NCI-H1105 (cell line): ENCODE measurements around the gene CXXC5.
"Not testable (repeated sequence)": the region's sequence is repeated elsewhere in the genome, so short reads cannot be mapped to it uniquely, and the experiment has no call there.

ENCODE experiments used
- DNase-seq: peaks from one replicate; lab custom pipeline; 2025; lab: John Stamatoyannopoulos, UW

CXXC5 gene

DNA sequence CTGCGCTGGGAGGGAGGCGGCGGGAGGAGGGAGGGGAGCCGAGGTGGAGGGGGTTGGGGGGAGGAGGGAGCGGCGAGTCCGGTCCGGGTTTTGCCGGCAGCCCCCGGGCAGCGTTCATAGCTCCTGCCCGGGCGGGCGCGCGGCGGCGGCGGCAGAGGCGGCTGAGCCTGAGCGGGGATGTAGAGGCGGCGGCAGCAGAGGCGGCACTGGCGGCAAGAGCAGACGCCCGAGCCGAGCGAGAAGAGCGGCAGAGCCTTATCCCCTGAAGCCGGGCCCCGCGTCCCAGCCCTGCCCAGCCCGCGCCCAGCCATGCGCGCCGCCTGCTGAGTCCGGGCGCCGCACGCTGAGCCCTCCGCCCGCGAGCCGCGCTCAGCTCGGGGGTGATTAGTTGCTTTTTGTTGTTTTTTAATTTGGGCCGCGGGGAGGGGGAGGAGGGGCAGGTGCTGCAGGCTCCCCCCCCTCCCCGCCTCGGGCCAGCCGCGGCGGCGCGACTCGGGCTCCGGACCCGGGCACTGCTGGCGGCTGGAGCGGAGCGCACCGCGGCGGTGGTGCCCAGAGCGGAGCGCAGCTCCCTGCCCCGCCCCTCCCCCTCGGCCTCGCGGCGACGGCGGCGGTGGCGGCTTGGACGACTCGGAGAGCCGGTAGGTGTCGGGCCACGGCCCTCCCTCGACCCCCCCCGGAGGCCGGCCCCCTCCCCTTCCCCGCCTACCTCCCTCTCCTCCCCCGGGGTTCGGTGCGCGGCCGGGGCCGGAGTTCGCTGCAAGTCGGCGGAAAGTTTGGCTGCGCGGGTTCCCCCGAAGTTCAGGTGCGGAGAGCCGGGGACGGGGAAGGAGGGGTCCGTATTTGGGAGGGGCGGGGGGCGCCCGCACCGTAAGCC lies at the start of gene CXXC5:
CXXC5 (plus strand) TSS at position 145 of the 877 bp plus-strand sequence. CDS start 32,175 bp downstream, outside the sequence.
- peak; percentile 47 for DNase-seq

DNA sequence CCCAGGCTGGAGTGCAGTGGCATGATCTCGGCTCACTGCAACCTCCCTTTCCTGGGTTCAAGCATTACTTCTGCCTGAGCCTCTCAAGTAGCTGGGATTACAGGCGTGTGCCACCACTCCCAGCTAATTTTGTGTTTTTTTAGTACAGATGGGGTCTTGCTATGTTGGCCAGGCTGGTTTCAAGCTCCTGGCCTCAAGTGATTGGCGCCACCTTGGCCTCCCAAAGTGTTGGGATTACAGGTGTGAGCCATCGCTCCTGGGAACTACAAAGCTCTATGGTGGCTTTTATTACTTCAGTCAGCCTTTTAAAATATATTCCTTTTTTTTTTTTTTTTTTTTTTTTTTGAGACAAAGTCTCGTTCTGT lies 49.6 kb upstream of the CXXC5 start:
- not testable (repeated sequence) for DNase-seq

DNA sequence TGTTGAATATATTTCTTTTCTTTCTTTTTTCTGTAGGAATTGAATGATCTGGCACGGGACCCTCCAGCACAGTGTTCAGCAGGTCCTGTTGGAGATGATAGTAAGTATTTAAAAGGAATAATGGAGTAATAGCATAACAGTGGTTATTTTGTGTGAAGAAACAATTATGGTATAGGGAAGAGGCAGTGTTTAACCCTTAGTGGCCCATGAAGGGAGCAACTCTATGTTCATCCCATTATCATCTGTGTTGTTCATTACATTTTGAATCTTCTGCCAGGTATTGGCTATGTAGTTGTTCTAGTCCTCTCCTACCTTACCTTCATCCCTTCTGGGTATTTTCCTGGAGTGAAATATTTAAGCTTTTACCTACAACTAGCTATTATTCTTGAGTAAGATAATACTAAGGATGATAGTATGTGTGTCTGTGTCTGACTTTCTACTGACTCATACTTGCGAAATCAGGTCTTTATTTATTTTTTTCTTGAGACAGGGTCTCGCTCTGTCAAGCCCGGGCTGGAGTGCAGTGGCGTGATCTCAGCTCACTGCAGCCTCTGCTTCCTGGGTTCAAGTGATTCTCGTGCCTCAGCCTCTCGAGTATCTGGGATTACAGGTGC lies 47.7 kb upstream of the CXXC5 start:
- DNase-seq, result no peak

DNA sequence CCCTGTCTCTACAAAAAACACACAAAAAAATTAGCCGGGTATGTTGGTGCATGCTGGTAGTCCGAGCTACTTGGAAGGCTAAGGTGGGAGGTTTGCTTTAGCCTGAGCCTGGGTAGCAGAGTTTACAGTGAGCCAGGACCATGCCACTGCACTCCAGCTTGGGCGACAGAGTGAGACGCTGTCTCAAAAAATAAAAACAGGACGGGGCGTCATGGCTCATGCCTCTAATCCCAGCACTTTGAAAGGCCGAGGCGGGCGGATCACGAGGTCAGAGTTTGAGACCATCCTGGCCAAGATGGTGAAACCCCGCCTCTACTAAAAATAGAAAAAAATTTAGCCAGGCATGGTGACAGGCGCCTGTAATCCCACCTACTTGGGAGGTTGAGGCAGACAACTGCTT lies 46.7 kb upstream of the CXXC5 start:
- no peak for DNase-seq

DNA sequence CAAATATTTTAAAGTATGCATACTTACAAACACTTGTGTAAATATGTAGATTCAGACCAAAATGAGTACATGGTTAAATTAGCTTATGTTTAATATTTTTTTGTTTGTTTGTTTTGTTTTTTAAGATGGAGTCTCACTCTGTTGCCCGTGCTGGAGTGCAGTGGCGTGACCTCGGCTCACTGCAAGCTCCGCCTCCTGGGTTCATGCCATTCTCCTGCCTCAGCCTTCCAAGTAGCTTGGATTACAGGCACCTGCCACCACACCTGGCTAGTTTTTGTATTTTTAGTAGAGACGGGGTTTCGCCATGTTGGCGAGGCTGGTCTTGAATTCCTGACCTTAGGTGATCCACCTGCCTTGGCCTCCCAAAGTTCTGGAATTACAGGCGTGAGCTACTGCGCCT lies 46.2 kb upstream of the CXXC5 start:
- not testable (repeated sequence) for DNase-seq

DNA sequence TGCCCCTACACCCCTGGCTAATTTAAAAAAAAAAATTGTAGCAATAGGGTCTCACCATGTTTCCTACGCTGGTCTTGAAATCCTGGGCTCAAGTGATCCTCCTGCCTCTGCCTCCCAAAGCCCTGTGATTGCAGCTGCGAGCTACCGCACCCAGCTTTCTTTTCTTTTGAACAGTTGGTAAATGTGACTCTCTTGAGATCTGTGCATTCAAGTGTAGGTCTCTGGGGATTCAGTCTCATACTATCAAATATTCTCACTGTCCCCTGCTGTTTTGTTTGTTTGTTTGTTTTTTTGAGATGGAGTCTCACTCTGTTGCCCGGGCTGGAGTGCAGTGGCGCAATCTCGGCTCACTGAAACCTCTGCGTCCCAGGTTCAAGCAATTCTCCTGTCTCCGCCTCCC lies 42.3 kb upstream of the CXXC5 start:
- DNase-seq, result no peak

DNA sequence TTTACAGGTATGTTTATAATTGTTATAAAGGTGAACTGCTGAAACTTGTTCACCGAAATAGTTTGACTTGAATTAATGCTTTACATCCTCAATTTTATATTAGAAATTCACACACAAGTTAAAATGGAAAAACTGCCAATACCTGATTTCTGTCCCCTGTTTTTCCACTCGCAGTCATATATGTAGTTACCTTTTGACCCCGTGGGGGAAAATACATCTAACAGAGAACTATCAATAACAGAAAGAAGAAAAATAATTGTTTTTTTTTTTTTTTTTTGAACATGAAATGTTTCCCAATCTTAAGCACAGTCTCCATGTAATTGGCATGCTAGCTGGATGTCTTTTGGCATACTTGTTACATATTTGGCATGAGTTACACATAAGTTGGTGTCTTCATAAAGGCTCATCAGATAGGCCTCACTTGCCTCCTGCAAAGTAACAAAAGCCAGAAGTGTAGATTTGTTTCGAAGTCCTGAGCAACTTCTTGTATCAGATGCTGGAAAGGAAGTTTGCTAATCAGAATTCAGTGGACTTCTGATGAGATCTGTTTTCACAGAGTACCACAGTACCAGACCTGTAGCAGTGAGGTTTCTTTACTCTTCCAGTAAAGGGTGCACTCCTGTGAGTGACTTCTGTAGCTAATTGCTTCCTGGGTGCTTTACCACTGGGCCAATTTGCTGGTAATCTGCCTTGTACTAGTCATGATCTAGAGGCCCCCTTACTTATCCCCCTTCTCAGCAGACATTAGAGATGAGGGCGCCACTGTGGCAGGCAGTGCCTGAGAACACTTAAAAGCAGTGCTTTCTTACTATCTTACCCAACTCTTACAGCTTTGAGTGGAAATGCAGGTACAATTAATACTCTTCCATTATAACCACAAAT lies 36.2 kb upstream of the CXXC5 start:
- DNase-seq, result no peak

DNA sequence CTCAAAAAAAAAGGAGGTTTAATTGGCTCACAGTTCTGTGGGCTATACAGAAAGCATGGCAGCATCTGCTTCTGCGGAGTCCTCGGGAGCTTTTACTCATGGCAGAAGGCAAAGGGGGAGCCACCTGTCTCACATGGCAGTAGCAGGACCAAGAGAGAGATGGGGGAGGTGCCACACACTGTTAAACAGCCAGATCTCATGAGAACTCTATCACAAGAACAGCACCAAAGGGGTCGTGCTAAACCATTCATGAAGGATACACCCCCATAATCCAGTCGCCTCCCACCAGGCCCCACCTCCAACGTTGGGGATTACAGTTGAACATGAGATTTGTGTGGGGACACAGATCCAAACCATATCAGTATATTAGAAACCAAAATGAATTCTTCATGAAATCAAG lies 28.3 kb upstream of the CXXC5 start:
- no peak for DNase-seq

DNA sequence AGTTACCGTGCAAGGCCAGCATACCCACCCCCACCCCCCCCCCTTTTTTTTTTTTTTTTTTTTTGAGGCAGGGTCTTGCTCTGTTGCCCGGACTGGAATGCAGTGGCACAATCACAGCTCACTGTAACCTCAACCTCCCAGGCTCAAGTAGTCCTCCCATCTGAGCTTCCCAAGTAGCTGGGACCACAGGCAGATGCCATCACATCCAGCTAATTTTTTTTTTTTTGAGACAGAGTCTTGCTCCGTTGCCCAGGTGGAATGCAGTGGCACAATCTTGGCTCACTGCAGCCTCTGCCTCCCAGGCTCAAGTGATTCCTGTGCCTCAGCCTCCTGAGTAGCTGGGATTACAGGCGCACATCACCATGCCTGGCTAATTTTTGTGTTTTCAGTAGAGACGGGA lies 22.8 kb upstream of the CXXC5 start:
- not testable (repeated sequence) for DNase-seq

DNA sequence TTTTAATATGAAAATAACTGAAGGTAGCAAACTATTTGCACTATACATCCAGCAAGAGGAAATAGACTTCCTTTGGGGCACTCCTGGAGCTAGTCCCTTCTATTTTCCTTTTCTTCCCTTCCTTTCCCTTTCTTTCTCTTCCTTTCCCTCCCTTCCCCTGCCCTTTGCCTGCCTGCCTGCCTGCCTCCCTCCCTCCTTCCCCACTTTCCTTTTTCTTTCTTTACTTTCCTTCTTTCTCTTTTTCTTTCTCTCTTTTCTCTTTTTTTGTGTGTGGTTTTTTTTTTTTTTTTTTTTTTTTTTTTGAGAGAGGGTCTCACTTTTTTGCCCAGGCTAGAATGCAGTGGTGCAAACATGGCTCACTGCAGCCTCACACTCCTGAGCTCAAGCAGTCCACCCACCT lies 17.3 kb upstream of the CXXC5 start:
- DNase-seq, result no peak

DNA sequence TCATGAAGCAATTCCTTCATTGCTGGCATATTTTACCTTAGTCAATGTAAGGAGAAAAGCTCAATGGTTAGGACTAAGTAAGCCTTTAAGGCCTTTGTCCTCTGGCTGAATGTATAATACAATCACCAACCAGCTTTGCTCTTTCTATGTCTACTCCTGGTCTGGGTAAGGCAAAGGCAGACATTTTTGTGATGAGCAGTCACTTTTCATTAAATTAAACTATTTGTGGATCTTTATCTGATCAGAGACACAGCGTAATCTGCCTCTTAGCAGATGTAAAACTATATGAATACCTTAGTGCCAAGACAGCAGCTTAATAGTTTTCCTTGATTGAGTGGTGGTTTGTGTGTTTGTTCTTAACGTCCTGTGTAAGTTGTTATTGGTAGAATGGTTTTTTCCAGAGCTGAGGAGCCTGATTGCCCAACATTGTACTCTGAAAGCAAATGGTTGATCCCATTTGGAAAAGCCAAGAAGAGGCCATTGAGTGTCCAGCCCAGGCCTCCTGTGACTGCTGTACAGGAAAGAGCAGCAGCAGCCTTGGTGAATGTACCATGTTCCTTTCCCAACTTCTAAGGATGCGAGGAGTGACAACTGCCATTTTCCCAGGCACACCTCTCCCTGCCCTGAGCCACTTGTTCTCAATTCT lies 16.5 kb upstream of the CXXC5 start:
- no peak for DNase-seq

DNA sequence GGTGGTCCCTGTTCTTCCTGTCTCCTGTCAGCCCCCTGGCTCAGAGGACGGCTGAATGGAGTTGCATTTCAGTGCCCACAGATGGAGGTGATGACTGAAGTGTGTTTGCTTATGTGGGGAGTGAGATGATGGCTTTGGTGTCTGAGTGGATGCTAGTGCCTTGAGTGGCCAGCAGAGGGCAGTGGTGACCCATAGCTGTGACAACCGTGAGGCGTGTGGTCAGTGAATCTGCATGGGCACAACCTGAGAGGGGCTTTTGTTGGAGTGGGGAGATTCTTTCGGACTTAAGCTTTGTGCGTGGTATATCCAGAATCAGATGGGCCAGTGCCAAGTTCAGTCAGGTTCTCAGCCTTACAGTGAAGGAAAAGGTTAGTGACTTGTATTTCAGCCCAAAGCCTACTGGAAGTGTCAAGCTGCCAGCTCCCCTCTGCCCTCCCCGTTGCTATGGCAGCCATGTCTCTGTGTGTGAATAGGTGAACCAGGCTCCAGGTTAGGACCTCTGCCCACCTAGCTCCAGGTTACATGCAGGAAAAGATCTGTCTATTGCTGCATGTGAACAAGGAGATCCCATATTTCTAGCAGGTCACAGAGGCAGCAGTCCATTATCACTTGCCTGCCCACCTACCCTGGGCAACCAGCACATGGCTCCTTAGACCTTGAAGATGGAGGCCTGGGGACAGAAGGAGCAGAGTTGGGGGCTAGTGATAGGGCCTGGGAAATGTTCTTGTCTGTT lies 14.7 kb upstream of the CXXC5 start:
- DNase-seq, result peak; percentile 27

DNA sequence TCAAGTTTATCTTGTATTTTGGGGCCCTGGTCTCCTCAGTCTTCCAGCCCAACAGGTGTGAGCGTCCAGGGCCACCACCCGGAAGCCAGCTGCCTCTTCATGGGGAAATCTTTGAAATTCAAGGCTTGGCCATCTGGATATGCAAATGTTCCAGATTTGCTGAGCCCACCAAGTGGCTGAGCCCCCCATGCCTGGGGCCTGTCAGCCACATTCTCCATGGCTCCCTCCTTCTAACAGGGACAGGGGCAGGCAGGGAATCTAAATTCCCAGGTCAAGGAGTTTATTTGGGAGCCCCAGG lies 14.2 kb upstream of the CXXC5 start:
- no peak for DNase-seq

DNA sequence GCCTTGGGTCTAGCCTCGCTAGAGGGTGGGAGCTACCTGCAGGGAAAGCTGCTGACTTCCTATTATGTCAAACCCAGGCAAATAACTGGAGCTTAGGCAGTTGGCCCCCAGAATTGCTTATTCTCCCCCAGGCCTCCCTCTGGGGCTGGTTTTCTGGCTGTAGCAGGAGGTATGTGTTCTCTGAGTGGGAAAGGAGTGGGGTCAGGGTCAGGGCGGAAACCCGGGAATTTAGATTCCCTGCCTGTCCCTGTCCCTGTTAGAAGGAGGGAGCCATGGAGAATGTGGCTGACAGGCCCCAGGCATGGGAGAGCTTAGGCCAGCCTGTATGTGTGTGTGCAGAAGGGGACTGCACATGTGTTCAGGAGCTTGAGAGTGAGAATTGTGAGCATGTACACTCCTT lies 13.6 kb upstream of the CXXC5 start:
- DNase-seq, result no peak

DNA sequence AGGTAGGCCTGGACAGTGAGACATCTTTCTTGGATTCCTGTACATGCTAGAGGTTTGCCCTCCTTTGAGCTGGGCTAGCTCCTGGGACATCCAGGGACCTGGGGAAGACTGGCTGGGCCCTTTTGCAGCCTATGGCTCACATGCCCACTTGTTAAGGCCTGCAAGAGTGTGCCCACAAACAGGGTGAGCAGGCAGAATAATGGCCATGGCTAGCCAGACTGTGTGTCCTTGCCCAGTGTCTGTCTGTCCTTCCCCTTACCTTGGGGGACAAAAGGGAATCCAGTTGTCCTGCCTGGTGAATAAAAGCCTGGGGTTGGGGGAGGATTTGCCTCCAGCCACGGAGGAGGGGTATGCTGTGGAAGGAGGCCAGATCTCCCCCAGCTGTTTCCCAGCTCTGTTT lies 13.0 kb upstream of the CXXC5 start:
- no peak for DNase-seq

DNA sequence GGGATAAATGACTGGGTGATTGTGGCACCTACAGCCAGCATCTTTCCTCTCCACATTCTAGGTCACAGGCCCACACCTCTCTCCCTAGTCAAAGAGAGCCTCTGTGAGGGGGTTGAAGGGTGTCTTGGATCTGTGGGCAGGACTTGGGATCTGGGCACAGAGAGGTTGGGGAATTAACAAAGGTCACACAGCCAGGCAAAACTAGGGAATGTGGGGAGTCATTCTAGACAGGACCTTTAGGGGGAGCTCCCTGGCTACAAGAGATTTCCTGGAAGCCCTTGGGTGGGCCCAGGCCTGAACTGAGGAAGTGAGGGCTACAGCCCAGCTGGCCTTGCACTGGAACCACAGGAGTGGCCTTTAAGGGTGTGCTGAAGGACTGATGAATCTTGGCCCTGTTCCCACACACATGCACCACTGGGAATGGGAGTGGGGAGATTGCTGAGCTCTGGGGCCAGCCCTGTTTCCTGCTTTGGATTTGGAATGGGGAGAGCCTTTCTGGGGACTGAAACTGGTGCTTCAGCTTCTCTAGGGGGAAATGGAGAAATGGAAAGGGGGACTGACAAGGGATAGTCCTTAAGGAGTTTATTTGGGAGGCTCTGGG lies 12.4 kb upstream of the CXXC5 start:
- no peak for DNase-seq

DNA sequence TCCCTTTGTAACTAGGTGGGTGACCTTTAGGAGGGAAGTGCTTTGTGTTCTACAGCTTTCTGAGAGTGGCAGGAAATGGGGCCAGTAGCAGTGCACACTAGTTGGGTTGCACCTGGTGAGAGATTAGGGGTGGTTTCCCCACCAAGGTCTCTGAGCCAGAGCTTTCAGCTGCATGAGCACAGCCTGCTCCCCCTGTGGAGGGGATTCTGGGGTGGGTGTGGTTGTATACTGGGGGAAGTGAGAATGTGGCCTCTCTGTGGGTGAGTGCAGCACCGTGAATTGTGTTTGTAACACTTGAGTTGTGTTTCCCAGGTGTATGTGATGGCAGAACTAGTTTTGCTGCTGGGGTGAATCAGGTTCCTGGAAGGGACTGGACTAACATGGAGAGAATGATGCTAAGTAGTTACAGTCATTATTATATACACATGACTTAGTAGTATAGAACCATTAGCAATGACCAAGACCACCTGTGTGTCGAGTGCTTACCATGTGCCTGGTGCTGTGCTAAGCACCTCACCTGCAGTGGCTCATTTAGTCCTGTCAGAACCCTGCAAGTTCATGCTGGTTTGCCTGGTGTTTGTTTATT lies 11.8 kb upstream of the CXXC5 start:
- DNase-seq, result no peak

DNA sequence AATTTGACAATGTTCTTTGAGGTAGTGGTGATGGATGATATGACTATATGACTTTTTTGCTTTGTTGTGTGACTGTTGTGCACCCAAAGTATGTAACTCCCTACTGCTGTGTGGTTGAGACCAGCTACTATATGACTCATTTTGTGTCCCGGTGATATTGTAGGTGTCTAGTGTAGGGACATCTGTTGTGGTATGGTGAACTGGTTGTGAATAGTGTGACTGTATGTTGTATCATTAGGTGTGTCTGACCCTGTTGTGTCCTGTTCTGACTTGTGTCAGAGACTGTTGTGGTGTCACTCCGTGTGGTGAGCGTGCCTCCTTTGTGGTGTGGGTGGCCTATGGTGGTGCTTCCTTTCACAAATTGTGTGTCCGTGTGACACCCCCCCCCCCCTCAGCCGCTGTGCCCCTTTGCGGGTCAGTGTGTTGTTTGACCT lies 11.2 kb upstream of the CXXC5 start:
- no peak for DNase-seq

DNA sequence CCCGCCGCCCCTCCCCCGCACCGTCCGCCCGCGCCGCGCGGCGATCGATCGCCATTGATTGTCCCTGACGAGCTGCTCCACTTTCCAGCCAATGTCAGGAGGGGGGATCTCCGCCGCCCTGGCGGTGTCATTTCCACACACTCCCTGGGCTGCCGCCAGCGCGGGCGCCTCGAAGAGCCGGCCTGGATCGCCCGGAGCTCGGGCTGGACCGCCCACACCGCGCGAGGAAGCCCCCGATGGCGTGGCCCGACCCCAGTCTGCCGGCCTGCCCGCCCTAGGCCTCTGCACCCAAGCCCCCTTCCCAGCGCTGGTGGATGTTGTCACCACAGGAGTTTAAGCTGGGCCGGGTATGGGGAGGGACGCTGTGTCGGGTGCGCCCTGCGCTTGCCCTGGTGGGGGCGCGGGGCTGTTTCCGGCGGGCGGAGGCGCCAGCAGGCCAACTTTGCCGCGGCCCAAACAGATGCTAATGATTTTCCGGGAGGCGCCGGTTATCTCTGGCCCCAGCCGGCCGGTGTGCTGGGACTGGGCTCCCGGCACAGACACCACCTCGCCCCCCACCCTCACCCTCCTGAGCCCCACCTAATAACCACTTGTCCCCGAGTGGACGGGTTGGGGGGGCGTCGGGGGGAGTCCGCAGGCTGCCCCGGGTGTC lies 10.6 kb upstream of the CXXC5 start:
- peak; percentile 33 for DNase-seq

DNA sequence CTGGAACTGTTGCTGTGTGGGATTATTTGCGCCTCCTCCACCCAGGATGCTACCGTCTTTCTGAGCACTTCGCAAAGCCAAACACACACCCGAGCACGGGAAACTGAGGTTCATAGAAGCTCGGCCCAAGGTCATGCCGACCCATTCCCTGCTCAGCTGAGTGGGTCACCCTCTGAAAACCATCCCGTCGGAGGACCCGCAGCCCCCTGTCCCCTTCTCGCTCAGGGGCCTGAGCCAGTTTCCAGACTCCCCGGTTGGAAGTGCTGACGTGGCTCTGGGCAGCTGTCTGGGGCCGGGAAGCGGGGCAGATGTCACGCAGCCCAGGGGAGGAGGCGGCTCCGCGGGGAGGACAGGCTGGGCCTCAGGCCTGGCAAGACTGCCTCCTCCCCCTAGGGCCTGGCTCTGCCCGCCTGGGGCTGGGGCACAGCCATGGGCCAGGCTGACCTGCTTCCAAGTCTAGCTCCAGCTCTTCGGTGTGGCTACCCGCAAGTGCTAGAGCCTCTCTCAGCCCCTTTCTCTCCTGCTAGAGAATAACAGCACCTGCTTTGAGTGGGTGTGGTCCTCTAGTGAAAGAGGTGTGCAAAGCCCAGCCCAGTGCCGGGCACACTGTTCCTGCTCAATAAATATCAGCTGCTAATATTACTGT lies 9.9 kb upstream of the CXXC5 start:
- no peak for DNase-seq
